ACC112 (cell line): Measurements from ENCODE around the gene EFCAB11.

ENCODE experiments used
- H2AFZ ChIP-seq: fragments of 200-600 bp; sonication (generic); one replicate; pipeline ENCODE4 v1.6.0; 2017; ENCODE audit warnings: antibody characterized with exemption, low read length; ENCODE audit not compliant: unreplicated experiment
- H3K27ac ChIP-seq: fragments of 200-600 bp; sonication (generic); 2 replicates; pipeline ENCODE4 v1.5.1; 2014; ENCODE audit warnings: low read depth, mild to moderate bottlenecking, antibody characterized with exemption, low read length, moderate library complexity
- H3K27me3 ChIP-seq: fragments of 200-600 bp; sonication (generic); 2 replicates; pipeline ENCODE4 v1.6.1; 2014; ENCODE audit warnings: mild to moderate bottlenecking, antibody characterized with exemption, low read length, moderate library complexity, mixed read lengths; ENCODE audit not compliant: insufficient read depth
- H3K36me3 ChIP-seq: fragments of 200-600 bp; sonication (generic); 2 replicates; pipeline ENCODE4 v1.6.1; 2016; ENCODE audit warnings: mild to moderate bottlenecking, antibody characterized with exemption, low read length, moderate library complexity, mixed read lengths; ENCODE audit not compliant: insufficient read depth
- H3K4me1 ChIP-seq: fragments of 200-600 bp; sonication (generic); one replicate; pipeline ENCODE4 v1.6.1; 2016; ENCODE audit warnings: low read length, mixed read lengths; ENCODE audit not compliant: insufficient read depth, unreplicated experiment, control insufficient read depth
- H3K4me3 ChIP-seq: fragments of 200-600 bp; sonication (generic); 2 replicates; pipeline ENCODE4 v1.5.1; 2014; ENCODE audit warnings: mild to moderate bottlenecking, low read depth, low read length
- H3K79me2 ChIP-seq: fragments of 200-600 bp; sonication (generic); one replicate; pipeline ENCODE4 v1.6.0; 2016; ENCODE audit warnings: low read length; ENCODE audit not compliant: control insufficient read depth, unreplicated experiment, insufficient read depth

The EFCAB11 gene

GRCh38 chr14:89747126-89747525, 207.4 kb downstream of the EFCAB11 start:
- H3K79me2 ChIP-seq, result no peaks in the 10 kb centered on the region
- no peak overlapping the region for H2AFZ ChIP-seq
- no peak overlapping the region for H3K4me3 ChIP-seq
- no peaks in the 10 kb centered on the region for H3K36me3 ChIP-seq
- no peak overlapping the region for H3K27ac ChIP-seq
- H3K4me1 ChIP-seq, result no peaks in the 10 kb centered on the region
- no peaks in the 10 kb centered on the region for H3K27me3 ChIP-seq

- no peak overlapping the region for H2AFZ ChIP-seq
- H3K27me3 ChIP-seq, result no peaks in the 10 kb centered on the region
- H3K36me3 ChIP-seq, result no peaks in the 10 kb centered on the region
- no peak overlapping the region for H3K27ac ChIP-seq
- H3K4me3 ChIP-seq, result no peak overlapping the region
- no peaks in the 10 kb centered on the region for H3K4me1 ChIP-seq
- no peaks in the 10 kb centered on the region for H3K79me2 ChIP-seq
Observed at GRCh38 chr14:89746654-89747053, 207.9 kb downstream of the EFCAB11 start.

GRCh38 chr14:89746135-89746534, 208.4 kb downstream of the EFCAB11 start:
- H3K27me3 ChIP-seq, result no peaks in the 10 kb centered on the region
- no peak overlapping the region for H3K27ac ChIP-seq
- H3K4me3 ChIP-seq, result no peak overlapping the region
- no peaks in the 10 kb centered on the region for H3K79me2 ChIP-seq
- H3K4me1 ChIP-seq, result no peaks in the 10 kb centered on the region
- no peak overlapping the region for H2AFZ ChIP-seq
- H3K36me3 ChIP-seq, result no peaks in the 10 kb centered on the region
